Uterus (tissue), 2 donors: ENCODE data around the gene PIK3R2.

Experiments used
- CTCF ChIP-seq, 4 experiments: fragments of 200-600 bp in 2 of 4; fragments of 450-650 bp in 2 of 4; sonication (generic) in 2 of 4; IDR thresholded peaks; one replicate each; pipeline ENCODE4 v1.5.1; 2016 to 2019; ENCODE audit warnings: antibody characterized with exemption in 4 of 4, mild to moderate bottlenecking in 2 of 4, moderate library complexity in 1 of 4
- POLR2A ChIP-seq, 2 donors: fragments of 450-650 bp; IDR thresholded peaks; one replicate each; pipeline ENCODE4 v1.6.1; 2016; ENCODE audit warnings: antibody characterized with exemption in 2 of 2, mild to moderate bottlenecking in 1 of 2, moderate library complexity in 1 of 2

- TF ChIP-seq POLR2A (IDR thresholded peaks at IDR 0.05) (no peak), CTCF (IDR thresholded peaks at IDR 0.05) (no peak)
These were observed 3.3 kb downstream of the PIK3R2 start for GRCh38 chr19:18156268-18156667.
